Right forelimb (tissue), 1 donor: ENCODE data around the gene ARHGEF39.

Experiments used
- DNase-seq: peaks from one replicate; pipeline ENCODE4 v3.0.0-alpha.2; 2018

The ARHGEF39 gene, protein sequence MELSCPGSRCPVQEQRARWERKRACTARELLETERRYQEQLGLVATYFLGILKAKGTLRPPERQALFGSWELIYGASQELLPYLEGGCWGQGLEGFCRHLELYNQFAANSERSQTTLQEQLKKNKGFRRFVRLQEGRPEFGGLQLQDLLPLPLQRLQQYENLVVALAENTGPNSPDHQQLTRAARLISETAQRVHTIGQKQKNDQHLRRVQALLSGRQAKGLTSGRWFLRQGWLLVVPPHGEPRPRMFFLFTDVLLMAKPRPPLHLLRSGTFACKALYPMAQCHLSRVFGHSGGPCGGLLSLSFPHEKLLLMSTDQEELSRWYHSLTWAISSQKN

DNA sequence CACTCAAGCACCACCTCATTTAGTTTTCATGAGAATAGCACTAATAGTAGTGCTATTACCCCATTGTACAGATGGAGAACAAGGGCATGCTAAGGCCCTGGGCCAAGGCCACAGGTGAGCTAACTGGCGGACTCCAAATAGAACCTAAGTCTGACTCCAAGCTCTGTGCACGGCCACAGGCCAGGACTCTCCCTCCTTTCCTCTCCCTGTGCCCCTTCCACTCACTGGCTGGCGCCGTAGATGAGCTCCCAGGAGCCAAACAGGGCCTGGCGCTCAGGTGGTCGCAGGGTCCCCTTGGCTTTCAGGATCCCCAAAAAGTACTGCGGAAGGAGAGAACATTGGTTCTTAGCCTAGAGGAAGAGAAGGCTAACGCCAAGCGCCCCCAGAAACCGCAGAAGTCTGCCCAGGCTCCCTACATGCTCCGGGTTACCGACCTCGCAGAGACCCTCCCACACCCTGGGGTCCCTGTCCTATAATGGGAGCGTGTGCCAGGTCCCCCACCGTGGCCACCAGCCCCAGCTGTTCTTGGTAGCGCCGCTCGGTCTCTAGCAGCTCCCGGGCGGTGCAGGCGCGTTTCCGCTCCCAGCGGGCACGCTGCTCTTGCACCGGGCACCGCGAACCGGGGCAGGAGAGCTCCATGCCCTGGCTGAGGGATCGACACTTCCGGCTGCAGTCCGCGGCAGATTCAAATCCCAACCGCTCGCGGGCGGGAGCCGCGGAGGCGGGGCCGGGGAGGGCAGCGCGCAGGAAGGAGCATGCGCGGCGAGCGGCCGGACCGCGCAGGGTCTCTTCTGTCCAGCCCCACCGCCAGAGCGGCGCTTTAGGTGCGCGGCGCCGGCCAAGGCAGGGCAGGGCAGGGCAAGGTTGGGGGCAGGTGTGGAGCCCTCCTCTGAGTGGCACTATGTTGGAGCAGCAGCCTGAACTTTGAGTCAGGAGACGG lies at the start of gene ARHGEF39:
Gene ARHGEF39, minus strand, starts transcription at position 665 of the 940 bp plus-strand sequence. Its CDS starts 26 bp downstream, at position 639.
- peak; percentile 87 for DNase-seq

DNA sequence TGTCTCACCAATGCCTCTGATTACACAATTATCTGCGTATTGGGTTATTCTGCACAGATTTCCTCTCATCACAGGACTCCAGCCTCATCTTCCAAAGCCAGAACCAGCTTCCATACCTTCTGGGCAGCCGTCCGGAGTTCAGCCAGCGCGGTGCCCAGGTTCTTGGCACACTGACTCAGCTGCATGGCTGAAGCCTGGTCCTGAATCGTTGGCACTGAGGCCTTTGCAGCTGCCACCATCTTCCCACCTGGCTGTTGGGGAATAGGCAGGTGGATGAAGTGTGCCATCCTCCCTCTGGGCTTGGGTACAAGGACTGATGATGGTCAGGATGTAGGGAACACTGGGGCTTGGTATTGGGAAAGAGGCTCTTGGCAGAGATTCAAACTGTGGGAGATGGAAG lies 49.1 kb upstream of the ARHGEF39 start:
- no peak for DNase-seq

DNA sequence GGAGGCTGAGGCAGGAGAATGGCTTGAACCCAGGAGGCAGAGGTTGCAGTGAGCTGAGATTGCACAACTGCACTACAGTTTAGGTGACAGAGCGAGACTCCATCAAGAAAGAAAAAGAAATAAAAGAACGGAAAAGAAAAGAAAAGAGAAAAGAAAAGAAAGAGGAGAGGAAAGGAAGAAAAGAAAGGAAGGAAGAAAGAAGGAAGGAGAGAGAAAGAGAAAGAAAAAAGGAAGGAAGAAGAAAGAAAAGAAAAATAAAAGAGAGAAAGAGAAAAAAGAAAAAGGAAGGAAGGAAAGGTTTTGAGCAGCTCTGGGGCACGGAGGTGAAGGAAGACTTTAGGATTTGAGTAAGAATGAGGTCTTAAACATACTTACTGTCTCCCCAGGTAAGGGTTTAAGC lies 48.6 kb upstream of the ARHGEF39 start:
- no peak for DNase-seq

DNA sequence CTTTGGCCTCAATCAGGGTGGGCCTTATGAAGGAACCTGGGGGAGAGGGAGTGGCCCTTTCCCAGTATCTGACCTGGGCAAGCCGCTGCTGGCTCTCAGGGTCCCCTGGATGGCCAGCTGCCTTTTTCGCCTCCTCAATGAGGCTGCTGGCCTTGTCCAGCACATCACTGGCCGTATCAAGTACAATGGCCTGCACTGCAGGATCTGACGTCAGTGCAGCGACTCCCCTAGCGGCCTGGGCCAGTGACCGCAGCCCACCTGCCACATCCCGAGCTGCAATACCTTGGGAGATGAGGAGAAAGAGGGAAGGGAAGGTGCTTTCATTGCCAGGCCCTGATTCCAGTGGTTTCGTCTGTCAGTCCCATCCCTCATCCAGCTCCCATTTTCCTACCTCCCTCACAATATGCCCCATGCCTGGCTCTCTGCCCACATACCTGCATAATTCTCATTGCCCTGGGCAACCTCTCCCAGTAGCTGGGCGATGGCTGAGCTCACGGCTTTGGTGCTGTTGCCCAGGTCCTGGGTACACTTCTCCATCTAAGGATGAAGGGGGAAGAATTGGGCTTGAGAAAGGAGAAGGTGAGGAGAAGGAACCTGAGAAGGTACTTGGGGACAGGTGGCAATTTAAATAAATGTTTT lies 47.9 kb upstream of the ARHGEF39 start:
- no peak for DNase-seq

DNA sequence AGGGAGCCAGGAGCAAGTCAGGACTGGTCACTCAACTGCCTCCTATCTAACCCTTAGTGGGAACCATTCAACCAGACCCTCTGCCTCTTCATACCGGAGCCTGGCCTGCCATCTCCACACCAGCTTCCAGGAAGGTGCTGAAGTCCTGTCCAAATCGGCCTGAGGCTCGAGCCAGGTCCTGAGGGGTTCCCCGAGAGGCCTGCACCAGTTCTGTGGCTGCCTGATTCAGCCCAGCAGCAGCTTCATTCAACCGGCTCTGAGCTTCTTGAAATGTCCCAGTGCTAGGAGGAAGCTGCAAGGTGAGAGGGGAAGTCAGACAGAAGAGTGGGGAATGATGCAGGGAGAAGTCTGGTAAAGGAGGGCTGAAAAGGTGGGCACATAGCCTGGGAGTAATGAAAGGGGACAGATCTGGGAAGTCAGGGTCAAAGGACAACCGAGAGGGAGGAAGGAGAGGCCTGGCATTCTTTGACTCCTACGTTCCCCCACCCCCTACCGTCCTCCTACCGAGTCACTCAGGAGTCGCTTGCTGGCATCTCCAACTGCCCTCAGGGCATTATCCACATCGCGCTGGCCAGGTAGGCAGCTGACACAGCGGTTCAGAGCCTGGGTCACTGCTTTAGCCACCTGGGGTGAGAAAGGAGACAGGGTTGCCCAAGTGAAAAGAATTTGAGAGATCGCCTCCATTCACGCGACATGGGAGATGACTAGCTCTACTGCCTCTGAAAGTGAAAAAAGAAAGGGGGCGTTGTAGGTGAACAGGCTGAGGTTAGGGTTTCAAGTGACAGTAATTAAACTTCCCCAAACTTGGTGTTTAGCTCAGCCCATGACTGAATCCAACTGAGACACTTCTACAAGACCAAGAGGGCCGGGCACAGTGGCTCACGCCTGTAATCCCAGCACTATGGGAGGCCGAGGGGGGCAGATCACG lies 46.8 kb upstream of the ARHGEF39 start:
- DNase-seq = no peak

DNA sequence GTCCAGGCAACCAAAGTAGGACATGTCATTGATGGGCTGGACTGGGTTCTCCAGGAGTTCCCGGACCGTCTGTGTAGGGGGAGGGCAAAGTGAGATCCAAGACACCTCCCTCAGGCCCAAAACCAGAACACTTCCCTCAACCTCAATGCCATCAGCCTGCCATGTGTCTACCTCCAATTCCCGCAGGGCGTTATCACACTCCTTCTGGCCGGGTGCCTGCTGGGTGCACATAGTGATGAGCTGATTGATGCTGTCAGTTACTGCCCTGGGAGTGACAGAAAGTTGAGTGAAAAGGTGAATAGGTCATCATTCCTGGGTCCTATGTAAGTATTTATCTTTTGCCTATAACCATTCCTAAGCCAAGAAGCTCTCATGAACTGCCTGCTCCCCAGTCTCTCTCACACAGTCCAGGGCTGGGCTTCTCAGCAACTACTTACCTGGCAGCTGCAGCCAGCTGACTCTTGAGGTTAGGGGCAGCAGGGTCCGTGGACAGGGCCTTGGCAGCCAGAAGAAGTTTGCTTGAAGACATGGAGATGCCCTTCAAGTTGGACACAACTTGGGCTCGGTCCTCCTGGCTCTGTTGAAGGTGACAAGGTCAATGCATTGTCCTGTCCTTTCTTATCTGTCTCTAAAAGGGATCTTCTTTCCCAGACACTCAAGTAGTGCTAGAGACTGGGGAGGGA lies 46.0 kb upstream of the ARHGEF39 start:
- no peak for DNase-seq

DNA sequence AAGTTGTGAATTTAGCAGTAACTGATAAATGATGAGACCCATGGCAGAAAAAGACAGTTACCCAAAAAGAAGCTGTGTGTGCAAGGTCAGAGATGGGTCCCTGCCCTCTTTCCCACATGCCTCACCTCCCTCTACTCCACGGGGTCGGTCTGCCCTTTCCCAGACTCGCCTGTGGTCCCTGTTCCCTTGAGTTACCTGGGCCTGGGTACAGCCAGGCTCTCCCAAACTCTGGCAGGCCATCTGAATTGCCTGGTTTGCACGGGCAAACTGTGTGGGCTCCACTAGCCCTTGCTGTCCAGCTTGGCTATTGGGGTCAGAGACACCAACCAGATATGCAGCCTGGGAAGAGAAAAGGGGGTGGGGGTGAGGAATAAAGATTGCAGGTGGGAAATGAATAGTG lies 43.2 kb upstream of the ARHGEF39 start:
- no peak for DNase-seq

DNA sequence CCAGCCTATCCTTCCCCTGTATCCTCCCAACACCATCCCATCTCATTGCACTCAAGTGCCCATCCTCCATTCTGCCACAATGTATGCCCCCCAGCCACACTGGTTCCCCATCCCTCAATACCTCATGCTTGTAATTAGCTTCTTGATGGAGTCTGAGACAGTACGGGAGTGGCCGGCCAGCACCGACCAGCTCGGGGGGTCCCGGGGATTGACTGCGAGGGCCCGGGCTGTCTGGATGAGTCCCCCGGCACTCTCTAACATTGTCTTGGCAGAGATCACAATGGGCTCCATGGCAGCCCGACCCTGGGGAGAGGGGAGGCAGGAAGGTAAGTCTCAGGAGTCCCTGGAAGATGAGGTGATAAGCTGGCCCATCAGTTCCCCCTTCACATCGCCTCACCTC lies 42.0 kb upstream of the ARHGEF39 start:
- DNase-seq = no peak

DNA sequence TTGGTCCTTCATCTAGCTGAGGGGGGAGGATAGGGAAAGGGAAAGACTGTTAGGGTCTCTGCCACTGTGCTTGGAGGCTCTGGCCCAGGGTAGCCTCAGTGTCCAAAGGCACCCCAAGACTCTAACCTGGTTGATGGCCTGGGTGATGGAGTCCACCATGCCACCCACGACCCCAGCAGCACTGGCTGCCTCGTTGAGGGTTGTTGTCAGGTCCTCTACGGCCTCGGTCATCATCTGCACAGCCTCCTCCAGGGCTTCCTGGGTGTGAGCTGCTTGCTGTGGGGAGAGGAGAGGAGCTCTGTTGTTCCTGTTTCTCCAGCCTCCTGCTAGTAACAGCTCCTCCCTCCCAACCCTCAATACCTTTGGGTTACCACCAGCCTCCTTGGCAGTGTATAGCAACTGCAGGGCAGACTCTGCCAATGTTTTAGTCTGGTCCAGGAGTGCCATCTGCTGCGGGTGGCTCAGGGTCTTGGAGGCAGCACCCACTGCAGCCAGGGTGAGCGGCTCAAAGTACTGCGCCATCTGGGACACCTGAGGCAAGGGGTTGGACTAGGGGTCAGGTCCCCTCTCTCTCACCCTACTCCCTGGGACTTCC lies 40.9 kb upstream of the ARHGEF39 start:
- no peak for DNase-seq

DNA sequence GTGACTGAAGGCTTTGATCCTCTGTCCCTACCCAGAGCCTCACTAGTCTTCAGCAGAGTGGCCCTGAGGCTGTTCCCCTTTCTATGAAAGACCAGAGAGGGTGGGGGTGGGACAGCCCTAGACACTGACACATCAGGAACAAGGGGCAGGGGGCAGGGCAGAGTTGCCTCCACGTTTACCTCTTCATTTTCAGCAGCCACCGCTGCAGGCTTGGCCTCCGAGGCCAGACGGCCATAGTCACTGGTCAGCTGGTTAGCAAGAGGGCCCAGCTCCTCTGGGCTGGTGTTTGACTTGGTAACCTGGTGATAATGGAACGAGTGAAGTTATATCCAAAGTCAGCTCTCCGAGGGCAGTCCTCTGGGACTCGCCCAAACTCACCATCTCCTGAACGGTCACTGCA lies 40.4 kb upstream of the ARHGEF39 start:
- DNase-seq = no peak

DNA sequence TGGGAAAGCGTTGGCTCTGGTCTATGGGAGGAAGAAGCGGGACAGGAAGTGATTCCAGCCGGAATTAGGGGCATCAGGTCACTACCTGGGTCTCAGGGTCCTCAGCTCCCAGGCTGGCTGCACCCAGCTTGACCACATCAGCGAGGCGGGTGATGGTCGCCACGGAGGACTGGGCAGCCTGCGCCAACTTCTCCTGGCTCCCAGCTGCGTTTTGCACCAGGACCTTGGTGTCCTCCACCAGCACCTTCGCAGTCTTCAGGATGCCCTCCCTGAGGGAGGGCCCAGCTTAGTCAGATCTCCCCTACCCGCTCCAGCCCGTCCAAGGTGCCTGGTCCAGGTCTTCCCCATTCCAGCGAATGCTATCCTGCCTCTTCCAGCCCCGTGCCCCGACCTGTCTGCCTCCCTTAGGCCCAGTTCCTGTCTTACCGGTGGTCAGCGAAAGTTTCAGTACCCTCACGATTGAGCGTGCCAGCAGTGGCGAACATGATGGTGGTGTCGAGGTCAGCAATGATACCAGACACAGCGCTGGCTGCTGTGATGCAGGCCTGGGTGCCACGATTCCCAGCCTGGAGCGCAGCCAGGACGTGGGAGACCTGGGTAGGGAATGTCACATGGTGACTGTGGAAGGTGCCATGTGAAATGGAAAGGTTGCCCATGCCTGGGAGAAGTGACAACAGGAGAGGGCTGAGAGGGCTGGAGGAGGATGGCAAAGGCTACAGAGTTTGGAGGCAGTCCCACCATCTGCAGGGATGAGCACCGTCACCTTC lies 39.1 kb upstream of the ARHGEF39 start:
- DNase-seq = no peak

DNA sequence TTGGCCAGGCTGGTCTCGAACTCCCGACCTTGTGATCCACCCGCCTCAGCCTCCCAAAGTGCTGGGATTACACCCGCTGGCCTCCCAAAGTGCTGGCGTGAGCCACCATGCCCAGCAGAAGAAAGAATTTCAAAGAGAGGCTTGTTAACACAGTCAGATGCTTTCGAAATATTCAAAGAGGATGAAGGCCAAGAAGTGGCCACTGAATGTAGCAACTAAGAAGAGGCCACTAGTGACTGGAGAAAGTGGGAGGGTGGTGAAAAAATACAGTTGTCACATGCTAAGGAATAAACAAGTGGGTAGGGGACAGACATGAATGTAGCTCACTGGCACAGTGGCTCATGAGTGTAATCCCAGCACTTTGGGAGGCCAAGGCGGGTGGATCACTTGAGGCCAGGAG lies 37.7 kb upstream of the ARHGEF39 start:
- DNase-seq = no peak

DNA sequence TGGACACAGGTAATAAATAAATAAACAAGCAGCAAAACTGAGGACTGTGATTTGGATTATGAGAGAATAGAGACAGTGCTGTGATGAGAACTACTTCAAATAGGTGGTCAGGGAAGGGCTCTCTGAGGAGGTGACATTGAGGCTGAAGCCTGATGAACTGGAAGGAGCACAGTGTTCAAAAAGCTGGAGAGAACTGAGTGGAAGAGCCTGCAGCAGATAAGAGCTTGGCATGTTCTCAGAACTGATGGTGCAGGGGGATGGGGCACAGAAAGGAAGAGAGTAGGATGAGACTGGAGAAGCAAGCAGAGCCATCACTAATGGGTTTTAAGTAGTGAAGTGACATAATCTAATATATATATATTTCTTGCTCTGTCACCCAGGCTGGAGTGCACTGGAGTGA lies 35.9 kb upstream of the ARHGEF39 start:
- no peak for DNase-seq

DNA sequence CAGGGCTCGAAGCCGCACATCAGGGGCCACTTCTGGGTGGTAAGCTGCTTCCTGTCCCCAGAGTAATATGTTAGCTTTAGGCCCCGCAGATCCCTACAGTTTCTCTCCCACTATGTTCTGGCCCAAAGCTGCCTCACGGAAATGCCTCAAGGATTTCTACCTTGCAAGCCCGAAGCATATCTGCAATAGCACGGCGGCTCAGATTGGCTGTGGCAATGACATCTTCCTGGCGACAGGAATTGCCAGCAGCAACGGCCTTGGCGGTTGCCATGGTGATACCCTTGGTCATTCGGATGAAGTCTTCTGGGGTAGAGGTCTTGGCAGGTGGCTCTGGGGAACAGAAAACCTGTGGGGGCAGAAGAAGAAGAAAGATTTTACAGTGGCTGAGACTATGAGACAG lies 35.0 kb upstream of the ARHGEF39 start:
- no peak for DNase-seq

DNA sequence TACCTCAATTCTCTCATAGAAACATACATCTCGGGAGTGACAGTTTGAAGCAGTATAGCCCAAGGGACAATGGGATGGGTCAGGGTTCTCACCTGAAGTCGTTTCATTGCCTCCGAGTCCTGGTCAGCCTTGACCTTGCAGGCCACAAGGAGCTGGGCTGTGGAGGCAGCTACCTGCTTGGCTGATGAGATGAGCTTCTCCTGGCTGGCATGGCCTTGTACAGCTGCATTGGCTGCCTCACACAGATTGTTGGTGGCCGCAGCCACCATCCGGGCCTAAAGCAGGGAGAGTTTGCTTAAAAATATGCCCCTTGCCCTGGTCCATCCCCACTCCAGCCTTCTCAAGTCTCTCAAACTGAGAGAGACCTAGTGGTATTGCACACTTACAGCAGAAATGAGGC lies 33.2 kb upstream of the ARHGEF39 start:
- no peak for DNase-seq

DNA sequence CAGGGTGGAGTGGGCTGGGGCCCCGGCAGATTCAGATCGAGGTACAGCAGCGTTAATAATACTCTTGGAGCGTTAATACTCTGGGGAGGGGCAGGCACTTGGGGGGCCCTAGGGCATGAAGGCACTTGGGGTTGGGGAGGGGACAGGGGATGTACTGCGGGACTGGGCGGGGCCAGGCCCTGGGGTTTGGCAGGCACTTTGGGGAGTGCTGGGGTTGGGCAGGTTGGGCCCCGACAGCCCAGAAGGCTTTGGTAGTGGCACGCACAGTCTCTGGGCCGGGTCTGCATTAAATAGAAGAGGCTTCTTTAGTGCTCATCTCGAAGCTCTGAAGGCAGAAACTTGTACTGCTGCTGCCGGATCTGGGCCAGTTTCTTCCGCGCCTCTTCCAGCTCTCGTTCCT lies 32.5 kb upstream of the ARHGEF39 start:
- no peak for DNase-seq

DNA sequence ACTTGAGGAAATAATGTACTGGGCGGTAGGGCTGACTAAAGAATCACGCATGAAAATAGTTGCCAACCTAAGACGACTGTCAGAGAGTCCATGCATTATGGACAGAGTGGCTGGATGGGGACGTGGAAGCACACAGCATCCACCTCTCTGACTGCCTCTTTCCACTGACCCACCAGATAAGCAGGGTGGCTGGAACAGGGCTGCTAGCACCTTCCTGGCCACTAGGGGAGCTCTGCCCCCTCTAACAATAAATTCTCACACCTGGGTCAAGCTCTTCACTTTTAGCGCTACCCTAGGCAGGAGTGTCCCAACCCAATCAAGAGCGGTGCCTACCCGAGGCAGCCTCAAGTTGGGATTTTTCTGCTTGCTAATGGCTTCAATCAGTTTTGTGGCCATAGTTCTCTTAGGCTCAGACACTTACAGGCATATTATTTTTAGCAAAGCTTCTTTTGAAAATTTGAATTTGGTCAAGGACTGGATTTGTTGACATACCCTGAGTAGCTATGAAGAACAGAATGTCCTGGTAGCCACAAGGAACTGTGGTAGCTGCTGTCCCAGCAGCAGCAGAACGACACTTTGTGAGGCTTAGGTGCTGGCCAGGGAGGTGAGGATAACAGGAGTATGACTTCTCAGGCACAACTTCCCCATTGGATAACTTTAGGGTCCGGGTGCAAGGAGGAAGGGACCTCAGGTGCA lies 31.7 kb upstream of the ARHGEF39 start:
- DNase-seq = no peak

DNA sequence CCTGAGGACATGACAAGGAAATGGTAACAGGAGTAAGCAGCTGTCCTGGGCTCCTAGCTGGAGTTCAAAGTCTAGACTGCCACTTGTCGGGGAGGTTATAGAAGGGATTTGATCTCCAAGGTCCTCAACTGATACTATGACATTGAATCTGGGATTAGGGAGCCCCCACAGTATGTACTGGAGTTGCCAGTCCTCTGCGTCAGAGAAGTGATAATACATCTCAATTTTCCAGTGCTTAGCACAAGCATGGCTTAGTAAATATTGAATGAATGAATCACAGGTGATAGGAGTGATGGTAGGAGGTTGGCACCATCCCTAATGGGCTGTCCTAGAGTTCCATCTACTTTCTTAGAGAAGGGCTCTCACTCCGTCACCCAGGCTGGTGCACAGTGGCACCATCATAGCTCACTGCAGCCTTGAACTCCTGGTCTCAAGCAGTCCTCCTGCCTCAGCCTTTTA lies 31.0 kb upstream of the ARHGEF39 start:
- no peak for DNase-seq

DNA sequence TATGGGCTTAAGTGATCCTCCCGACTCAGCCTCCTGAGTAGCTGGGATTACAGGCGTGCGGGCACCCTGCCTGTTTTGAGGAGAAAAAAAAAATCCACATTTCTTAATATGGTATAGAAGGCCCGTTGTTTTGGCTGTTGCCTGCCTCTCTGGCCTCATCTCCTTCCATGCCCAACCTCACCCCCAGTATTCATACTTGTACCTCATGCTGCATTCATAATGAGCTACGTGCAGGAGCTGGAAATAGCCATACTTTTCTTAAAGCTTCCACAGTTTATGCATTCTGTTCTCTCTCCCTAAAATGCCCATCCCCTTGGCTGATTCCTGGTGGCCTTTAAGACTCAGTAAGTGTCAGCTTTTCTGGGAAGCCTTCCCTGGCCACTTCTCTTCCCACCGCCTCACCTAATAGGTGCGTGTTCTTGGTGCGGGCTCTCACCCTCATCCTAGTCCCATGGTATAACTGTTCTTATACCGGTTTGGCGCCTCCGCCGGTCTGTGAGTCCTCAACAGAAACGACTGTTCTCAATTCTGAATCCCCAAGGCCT lies 26.8 kb upstream of the ARHGEF39 start:
- DNase-seq = no peak

DNA sequence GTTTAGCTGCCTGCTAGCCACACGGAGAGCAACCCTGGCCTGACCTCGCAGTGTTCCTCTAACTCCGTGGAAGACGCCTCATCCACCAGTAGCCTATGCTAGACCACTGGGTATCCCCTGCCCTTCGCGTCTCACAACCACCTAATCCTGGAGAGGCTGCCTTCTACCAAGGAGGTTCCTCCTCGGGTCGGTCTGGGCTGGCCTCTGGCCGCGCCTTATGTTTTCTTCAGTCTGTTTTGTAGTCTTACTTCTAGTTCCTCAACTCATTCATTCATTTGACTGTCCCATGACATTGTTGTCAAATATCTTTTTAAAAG lies 26.3 kb upstream of the ARHGEF39 start:
- DNase-seq = no peak
